ENCODE results near the gene OR4L1. TPM values are rescaled to one million over a fixed set of nuclear protein-coding genes. Genes with fewer than 3 reads are reported as not detected.

The OR4L1 gene, protein sequence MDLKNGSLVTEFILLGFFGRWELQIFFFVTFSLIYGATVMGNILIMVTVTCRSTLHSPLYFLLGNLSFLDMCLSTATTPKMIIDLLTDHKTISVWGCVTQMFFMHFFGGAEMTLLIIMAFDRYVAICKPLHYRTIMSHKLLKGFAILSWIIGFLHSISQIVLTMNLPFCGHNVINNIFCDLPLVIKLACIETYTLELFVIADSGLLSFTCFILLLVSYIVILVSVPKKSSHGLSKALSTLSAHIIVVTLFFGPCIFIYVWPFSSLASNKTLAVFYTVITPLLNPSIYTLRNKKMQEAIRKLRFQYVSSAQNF
- not detected in 2 replicates for polyA plus RNA-seq (2012; rRNA removed)
- not detected in 2 replicates for polyA plus RNA-seq (2012; cell fraction: cytosol; rRNA removed)
- not detected in 2 replicates for polyA plus RNA-seq (2012; cell fraction: nucleus; rRNA removed)

DNA sequence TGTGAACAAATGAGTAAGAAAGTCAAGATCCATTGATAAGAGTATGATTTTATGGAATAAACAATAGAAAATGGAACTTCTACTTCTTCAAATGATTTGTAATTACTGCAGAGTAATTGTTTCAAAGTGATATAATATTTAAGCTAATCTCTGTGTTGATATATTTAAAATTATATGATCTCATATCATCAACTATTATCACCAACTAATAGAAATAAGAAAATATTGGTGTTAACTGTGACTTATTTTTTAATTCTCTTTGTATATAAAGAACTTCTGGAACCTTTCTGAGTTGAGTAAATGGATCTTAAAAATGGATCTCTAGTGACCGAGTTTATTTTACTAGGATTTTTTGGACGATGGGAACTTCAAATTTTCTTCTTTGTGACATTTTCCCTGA, at the start of gene OR4L1:
TSS of gene OR4L1 (plus strand) at position 301 of the 400 bp plus-strand sequence. CDS start at position 301, 0 bp downstream.
- POLR2A ChIA-PET: no interaction called here
- no peak for TF ChIP-seq SMC3 (IDR thresholded peaks at IDR 0.05; ENCODE audit: low read depth, low read length)
- TF ChIP-seq TCF12 (IDR thresholded peaks at IDR 0.05): no peak
- TF ChIP-seq NFIC (IDR thresholded peaks at IDR 0.05; ENCODE audit: borderline replicate concordance): no peak
- no peak for TF ChIP-seq FOSL2 (IDR thresholded peaks at IDR 0.05; ENCODE audit: borderline replicate concordance, low read depth)
- no peak for TF ChIP-seq FOXJ3 (CRISPR knock-in tag; IDR thresholded peaks at IDR 0.05)
- WGBS (ENCODE audit: low lambda C conversion rate): 1% methylated on average over 2 of the region's 2 CpGs

DNA sequence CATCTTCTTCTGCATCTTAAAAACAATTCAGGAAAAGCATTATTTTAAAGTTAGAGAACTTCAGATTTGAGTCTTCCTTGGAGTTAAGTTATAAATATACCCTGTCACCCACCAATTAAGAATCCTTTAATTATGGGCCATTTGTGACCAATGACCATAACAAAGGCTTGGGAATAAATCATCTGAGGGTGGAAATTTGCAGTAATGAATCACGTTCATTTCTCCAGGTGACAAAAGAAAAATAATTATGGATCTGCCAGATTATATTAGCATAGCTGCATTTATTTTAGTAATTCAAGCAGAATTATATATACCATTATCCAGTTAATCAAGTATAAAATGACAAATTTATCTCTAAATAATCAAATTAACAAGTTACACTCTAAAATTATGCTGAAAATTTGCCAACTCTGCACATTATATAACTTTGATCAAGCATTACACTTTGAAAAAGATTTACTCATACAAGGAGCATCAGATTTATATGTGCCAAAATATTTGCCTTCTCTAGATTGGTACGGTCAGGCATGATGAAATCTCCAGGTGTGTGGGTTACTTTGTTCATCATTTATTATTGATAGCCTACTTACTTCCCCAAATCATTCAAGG, 40.5 kb upstream of the OR4L1 start, which contains the start of gene OR4K14:
TSS of gene OR4K14 (minus strand) at position 51 of the 609 bp plus-strand sequence. CDS start 4,114 bp downstream, outside the sequence.
- Histone ChIP-seq H3K9ac (no peak within 1 kb of the TSS), H3K27me3 (ENCODE audit: insufficient read depth) (no peaks in the 10 kb centered on the region), H3K4me2 (no peak within 1 kb of the TSS), H3K36me3 (replicated peaks in 1 of 2; ENCODE audit: control insufficient read depth in 1 of 2, insufficient read depth in 2 of 2, low read length in 1 of 2) (no peaks in the 10 kb centered on the region), H4K20me1 (ENCODE audit: insufficient read depth) (no peaks in the 10 kb centered on the region), H3K4me3 (ENCODE audit: low read depth in 2 of 2, low read length in 1 of 2) (no peak within 1 kb of the TSS), H3K79me2 (ENCODE audit: insufficient read depth) (no peaks in the 10 kb centered on the region), H3K4me1 (ENCODE audit: control insufficient read depth in 1 of 2, insufficient read depth in 2 of 2, low read depth in 1 of 2, low read length in 1 of 2) (no peaks in the 10 kb centered on the region), H3K9me3 (no peaks in the 10 kb centered on the region), H3F3A (replicated peaks; ENCODE audit: insufficient read depth) (no peaks in the 10 kb centered on the region), H2AFZ (ENCODE audit: low read depth) (no peak within 1 kb of the TSS), H3K9me2 (no peaks in the 10 kb centered on the region), H3K27ac (ENCODE audit: low read depth in 2 of 2, low read length in 1 of 2) (no peak within 1 kb of the TSS)
- ChIA-PET POLR2A (no interaction called here), CTCF (no interaction called here)
- DNase-seq: no peak
- TF ChIP-seq POLR2AphosphoS5 (IDR thresholded peaks at IDR 0.05; ENCODE audit: low read depth, low read length): no peak
- no peak for TF ChIP-seq GABPA (IDR thresholded peaks at IDR 0.05; ENCODE audit: low read depth)
- no peak for TF ChIP-seq NRF1 (IDR thresholded peaks at IDR 0.05; ENCODE audit: low read depth, low read length)
- no peak for TF ChIP-seq RFX5 (IDR thresholded peaks at IDR 0.05; ENCODE audit: low read length)
- TF ChIP-seq MEF2A (IDR thresholded peaks at IDR 0.05; ENCODE audit: borderline replicate concordance, low read depth): no peak
- no peak for TF ChIP-seq FOSL2 (IDR thresholded peaks at IDR 0.05; ENCODE audit: borderline replicate concordance, low read depth)
- TF ChIP-seq RAD21 (IDR thresholded peaks at IDR 0.05; ENCODE audit: low read length): no peak
- TF ChIP-seq, protein P1, sequence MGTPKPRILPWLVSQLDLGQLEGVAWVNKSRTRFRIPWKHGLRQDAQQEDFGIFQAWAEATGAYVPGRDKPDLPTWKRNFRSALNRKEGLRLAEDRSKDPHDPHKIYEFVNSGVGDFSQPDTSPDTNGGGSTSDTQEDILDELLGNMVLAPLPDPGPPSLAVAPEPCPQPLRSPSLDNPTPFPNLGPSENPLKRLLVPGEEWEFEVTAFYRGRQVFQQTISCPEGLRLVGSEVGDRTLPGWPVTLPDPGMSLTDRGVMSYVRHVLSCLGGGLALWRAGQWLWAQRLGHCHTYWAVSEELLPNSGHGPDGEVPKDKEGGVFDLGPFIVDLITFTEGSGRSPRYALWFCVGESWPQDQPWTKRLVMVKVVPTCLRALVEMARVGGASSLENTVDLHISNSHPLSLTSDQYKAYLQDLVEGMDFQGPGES (IDR thresholded peaks at IDR 0.05; ENCODE audit: low read depth, low read length): no peak
- TF ChIP-seq SIN3A (IDR thresholded peaks at IDR 0.05; ENCODE audit: borderline replicate concordance, low read depth, low read length): no peak
- TF ChIP-seq FOXJ3 (CRISPR knock-in tag; IDR thresholded peaks at IDR 0.05): no peak
- TF ChIP-seq, protein P2, sequence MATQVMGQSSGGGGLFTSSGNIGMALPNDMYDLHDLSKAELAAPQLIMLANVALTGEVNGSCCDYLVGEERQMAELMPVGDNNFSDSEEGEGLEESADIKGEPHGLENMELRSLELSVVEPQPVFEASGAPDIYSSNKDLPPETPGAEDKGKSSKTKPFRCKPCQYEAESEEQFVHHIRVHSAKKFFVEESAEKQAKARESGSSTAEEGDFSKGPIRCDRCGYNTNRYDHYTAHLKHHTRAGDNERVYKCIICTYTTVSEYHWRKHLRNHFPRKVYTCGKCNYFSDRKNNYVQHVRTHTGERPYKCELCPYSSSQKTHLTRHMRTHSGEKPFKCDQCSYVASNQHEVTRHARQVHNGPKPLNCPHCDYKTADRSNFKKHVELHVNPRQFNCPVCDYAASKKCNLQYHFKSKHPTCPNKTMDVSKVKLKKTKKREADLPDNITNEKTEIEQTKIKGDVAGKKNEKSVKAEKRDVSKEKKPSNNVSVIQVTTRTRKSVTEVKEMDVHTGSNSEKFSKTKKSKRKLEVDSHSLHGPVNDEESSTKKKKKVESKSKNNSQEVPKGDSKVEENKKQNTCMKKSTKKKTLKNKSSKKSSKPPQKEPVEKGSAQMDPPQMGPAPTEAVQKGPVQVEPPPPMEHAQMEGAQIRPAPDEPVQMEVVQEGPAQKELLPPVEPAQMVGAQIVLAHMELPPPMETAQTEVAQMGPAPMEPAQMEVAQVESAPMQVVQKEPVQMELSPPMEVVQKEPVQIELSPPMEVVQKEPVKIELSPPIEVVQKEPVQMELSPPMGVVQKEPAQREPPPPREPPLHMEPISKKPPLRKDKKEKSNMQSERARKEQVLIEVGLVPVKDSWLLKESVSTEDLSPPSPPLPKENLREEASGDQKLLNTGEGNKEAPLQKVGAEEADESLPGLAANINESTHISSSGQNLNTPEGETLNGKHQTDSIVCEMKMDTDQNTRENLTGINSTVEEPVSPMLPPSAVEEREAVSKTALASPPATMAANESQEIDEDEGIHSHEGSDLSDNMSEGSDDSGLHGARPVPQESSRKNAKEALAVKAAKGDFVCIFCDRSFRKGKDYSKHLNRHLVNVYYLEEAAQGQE (IDR thresholded peaks at IDR 0.05; ENCODE audit: low read depth, low read length): no peak
- no peak for TF ChIP-seq RCOR1 (IDR thresholded peaks at IDR 0.05; ENCODE audit: low read length)
- 0% methylated on average over 2 of the region's 2 CpGs for WGBS (ENCODE audit: low lambda C conversion rate)

More for the DNA sequence above, at the start of gene OR4L1:
- H4K20me1 ChIP-seq (ENCODE audit: insufficient read depth): no peaks in the 10 kb centered on the region
- no peak within 1 kb of the TSS for H3K27ac ChIP-seq (ENCODE audit: low read depth in 2 of 2, low read length in 1 of 2)
- H3K4me2 ChIP-seq: no peak within 1 kb of the TSS
- no peak within 1 kb of the TSS for H3K9ac ChIP-seq
- no peaks in the 10 kb centered on the region for H3K36me3 ChIP-seq (replicated peaks in 1 of 2; ENCODE audit: control insufficient read depth in 1 of 2, insufficient read depth in 2 of 2, low read length in 1 of 2)
- H3K27me3 ChIP-seq (ENCODE audit: insufficient read depth): no peaks in the 10 kb centered on the region
- H3K4me1 ChIP-seq (ENCODE audit: control insufficient read depth in 1 of 2, insufficient read depth in 2 of 2, low read depth in 1 of 2, low read length in 1 of 2): no peaks in the 10 kb centered on the region
- H3K79me2 ChIP-seq (ENCODE audit: insufficient read depth): no peaks in the 10 kb centered on the region
- no peak for DNase-seq
- H3F3A ChIP-seq (replicated peaks; ENCODE audit: insufficient read depth): no peaks in the 10 kb centered on the region
- no peaks in the 10 kb centered on the region for H3K9me3 ChIP-seq
- H3K9me2 ChIP-seq: no peaks in the 10 kb centered on the region
- H3K4me3 ChIP-seq (ENCODE audit: low read depth in 2 of 2, low read length in 1 of 2): no peak within 1 kb of the TSS
- CTCF ChIA-PET: no interaction called here
- H2AFZ ChIP-seq (ENCODE audit: low read depth): no peak within 1 kb of the TSS

All from SK-N-SH (cell line).